ENCODE measurements around the gene EMC9. TPM values are rescaled to one million over a fixed set of nuclear protein-coding genes. Genes with fewer than 3 reads are reported as not detected.

The EMC9 gene
- total and polyA plus RNA-seq, 10 of the 15 experiments (the other 5 are each of a cell fraction or from before 2014, with no cell fraction given): 15.3 to 60.5 (median 30.3) TPM

DNA sequence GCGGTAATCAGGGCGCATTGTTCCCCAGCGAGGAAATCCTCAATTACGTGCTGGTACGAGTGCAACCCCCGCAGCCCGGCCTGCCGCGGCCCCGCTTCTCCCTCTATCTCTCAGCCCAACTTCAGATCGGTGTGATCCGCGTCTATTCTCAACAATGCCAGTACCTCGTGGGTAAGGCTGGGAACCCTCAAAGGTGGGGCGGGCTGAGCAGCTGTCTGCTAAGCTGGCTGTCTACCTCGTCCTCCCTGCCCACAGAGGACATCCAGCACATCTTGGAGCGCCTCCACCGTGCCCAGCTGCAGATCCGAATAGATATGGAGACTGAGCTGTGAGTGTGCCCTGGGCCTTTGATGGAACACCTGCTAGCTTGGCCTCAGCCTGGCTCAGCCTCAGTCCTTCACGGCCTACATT, 31.5 kb upstream of the EMC9 start:
- ChIA-PET RAD21 (ENCODE audit: unreplicated experiment) (no interaction called here), SMC1A (ENCODE audit: uncharacterized antibody, unreplicated experiment) (interaction anchor here (1.0 kb wide), 1 partner anchor 11 kb away, joined by 3 read pairs; the partner anchor contains the start of gene IRF9), POLR2A (interaction anchor here (0.6 to 2.8 kb wide), 4 partner anchors 12 to 56 kb away, joined by 3 to 11 read pairs (median 8); partner anchors contain the start of genes IPO4, IRF9 and RNF31), CTCF (interaction anchor here (0.7 to 1.5 kb wide), 4 partner anchors 12 to 98 kb away, joined by 3 to 4 read pairs (median 3); partner anchors contain the start of genes IRF9 and MDP1)
- Histone ChIP-seq H3K27ac (ENCODE audit: control insufficient read depth, insufficient read depth) (no peak overlapping the region; the same call in 1 of the 2 replicates), H3K4me1 (ENCODE audit: control insufficient read depth, insufficient read depth, low read length) (no peaks in the 10 kb centered on the region), H3K79me2 (ENCODE audit: control insufficient read depth, insufficient read depth, low read length) (peaks cover 6% of the 10 kb centered on the region), H3K9ac (ENCODE audit: control insufficient read depth, insufficient read depth, low read length) (peak overlapping the region; percentile 69; the same call in 1 of the 2 replicates), H3K4me3 (peak overlapping the region; percentile 62), H2AFZ (ENCODE audit: control insufficient read depth, low read depth, low read length) (no peak overlapping the region), H3K4me2 (ENCODE audit: control insufficient read depth, insufficient read depth) (peak overlapping the region; percentile 68), H3K9me3 (replicated peaks; ENCODE audit: control insufficient read depth, insufficient read depth, low read length) (no peaks in the 10 kb centered on the region), H3K36me3 (ENCODE audit: control insufficient read depth in 2 of 2, insufficient read depth in 2 of 2, low read length in 1 of 2) (peaks cover 4 to 6% of the 10 kb centered on the region in 2 experiments; a peak in 3 of 4 replicates), H3K27me3 (replicated peaks in 1 of 2; ENCODE audit: control insufficient read depth in 2 of 2, insufficient read depth in 2 of 2, low read length in 1 of 2) (no peaks in the 10 kb centered on the region), H4K20me1 (ENCODE audit: control insufficient read depth, insufficient read depth) (no peaks in the 10 kb centered on the region)
- FAIRE-seq (no peak), ATAC-seq (no peak), DNase-seq (ENCODE audit: low read depth, low spot score) (no peak)
- in situ Hi-C loops (cut with MboI) (no loop called here), intact Hi-C loops (cut with micrococcal nuclease; ENCODE audit: unreplicated experiment) (no loop called here)
- WGBS (ENCODE audit: insufficient coverage, insufficient replicate concordance, low lambda C conversion rate, missing lambda C conversion rate): 87% methylated on average over 20 of the region's 20 CpGs
- TF ChIP-seq, protein P1, sequence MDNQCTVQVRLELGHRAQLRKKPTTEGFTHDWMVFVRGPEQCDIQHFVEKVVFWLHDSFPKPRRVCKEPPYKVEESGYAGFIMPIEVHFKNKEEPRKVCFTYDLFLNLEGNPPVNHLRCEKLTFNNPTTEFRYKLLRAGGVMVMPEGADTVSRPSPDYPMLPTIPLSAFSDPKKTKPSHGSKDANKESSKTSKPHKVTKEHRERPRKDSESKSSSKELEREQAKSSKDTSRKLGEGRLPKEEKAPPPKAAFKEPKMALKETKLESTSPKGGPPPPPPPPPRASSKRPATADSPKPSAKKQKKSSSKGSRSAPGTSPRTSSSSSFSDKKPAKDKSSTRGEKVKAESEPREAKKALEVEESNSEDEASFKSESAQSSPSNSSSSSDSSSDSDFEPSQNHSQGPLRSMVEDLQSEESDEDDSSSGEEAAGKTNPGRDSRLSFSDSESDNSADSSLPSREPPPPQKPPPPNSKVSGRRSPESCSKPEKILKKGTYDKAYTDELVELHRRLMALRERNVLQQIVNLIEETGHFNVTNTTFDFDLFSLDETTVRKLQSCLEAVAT (IDR thresholded peaks at IDR 0.05): peak; percentile 91
- peak; percentile 42 for TF ChIP-seq POLR2A (IDR thresholded peaks at IDR 0.05; ENCODE audit: low read depth, low read length)
- peak; percentile 55 for TF ChIP-seq POLR2AphosphoS5 (IDR thresholded peaks at IDR 0.05; ENCODE audit: low read length)
- TF ChIP-seq, protein P2, sequence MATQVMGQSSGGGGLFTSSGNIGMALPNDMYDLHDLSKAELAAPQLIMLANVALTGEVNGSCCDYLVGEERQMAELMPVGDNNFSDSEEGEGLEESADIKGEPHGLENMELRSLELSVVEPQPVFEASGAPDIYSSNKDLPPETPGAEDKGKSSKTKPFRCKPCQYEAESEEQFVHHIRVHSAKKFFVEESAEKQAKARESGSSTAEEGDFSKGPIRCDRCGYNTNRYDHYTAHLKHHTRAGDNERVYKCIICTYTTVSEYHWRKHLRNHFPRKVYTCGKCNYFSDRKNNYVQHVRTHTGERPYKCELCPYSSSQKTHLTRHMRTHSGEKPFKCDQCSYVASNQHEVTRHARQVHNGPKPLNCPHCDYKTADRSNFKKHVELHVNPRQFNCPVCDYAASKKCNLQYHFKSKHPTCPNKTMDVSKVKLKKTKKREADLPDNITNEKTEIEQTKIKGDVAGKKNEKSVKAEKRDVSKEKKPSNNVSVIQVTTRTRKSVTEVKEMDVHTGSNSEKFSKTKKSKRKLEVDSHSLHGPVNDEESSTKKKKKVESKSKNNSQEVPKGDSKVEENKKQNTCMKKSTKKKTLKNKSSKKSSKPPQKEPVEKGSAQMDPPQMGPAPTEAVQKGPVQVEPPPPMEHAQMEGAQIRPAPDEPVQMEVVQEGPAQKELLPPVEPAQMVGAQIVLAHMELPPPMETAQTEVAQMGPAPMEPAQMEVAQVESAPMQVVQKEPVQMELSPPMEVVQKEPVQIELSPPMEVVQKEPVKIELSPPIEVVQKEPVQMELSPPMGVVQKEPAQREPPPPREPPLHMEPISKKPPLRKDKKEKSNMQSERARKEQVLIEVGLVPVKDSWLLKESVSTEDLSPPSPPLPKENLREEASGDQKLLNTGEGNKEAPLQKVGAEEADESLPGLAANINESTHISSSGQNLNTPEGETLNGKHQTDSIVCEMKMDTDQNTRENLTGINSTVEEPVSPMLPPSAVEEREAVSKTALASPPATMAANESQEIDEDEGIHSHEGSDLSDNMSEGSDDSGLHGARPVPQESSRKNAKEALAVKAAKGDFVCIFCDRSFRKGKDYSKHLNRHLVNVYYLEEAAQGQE (IDR thresholded peaks at IDR 0.05; ENCODE audit: low read depth, low read length): no peak
- BruUV-seq (replicated peaks): no TSS peak
